Large intestine (tissue), 3 donors: ENCODE measurements around the gene D2HGDH. TPM values are rescaled to one million over a fixed set of nuclear protein-coding genes. Genes with fewer than 3 reads are reported as not detected.
A peak's percentile ranks its signal among the peaks of the same experiment; 100 is the strongest.
"Not testable (repeated sequence)": the region's sequence is repeated elsewhere in the genome, so short reads cannot be mapped to it uniquely, and the experiment has no call there.

Source experiments
- DNase-seq, 2 donors: peaks; one replicate each; pipeline versions ENCODE4 v3.0.0 to v3.0.0-alpha.2; 2013
- H3K27ac ChIP-seq: one replicate; pipeline ENCODE4 v1.5.1; 2013; ENCODE audit warnings: low read length
- H3K27me3 ChIP-seq: 2 replicates; pipeline ENCODE4 v1.6.1; 2013; ENCODE audit warnings: low read length; ENCODE audit not compliant: control insufficient read depth, insufficient read depth
- H3K36me3 ChIP-seq: 2 replicates; pipeline ENCODE4 v1.6.1; 2013; ENCODE audit warnings: low read length; ENCODE audit not compliant: control insufficient read depth, insufficient read depth
- H3K4me1 ChIP-seq: one replicate; pipeline ENCODE4 v1.6.1; 2013; ENCODE audit warnings: low read length; ENCODE audit not compliant: control insufficient read depth, insufficient read depth
- H3K4me3 ChIP-seq: one replicate; pipeline ENCODE4 v1.5.1; 2013; ENCODE audit warnings: low read length
- H3K9me3 ChIP-seq: one replicate; pipeline ENCODE4 v1.6.1; 2013; ENCODE audit warnings: mild to moderate bottlenecking, low read depth, low read length, moderate library complexity; ENCODE audit not compliant: control insufficient read depth
- WGBS: methylation state at CpG from one replicate; pipeline ENCODE4 v1.1.5; 2013; ENCODE audit warnings: low lambda C conversion rate; ENCODE audit not compliant: insufficient coverage; 5-methylcytosine and 5-hydroxymethylcytosine counted together
- polyA plus RNA-seq: library from polyadenylated mRNA; unstranded; fragments of 120-200 nt; gene quantifications from one replicate; pipeline ENCODE4 v1.2.1, GENCODE V29; 2013

The D2HGDH gene
- polyA plus RNA-seq, 1 donor, result 47.1 TPM

DNA sequence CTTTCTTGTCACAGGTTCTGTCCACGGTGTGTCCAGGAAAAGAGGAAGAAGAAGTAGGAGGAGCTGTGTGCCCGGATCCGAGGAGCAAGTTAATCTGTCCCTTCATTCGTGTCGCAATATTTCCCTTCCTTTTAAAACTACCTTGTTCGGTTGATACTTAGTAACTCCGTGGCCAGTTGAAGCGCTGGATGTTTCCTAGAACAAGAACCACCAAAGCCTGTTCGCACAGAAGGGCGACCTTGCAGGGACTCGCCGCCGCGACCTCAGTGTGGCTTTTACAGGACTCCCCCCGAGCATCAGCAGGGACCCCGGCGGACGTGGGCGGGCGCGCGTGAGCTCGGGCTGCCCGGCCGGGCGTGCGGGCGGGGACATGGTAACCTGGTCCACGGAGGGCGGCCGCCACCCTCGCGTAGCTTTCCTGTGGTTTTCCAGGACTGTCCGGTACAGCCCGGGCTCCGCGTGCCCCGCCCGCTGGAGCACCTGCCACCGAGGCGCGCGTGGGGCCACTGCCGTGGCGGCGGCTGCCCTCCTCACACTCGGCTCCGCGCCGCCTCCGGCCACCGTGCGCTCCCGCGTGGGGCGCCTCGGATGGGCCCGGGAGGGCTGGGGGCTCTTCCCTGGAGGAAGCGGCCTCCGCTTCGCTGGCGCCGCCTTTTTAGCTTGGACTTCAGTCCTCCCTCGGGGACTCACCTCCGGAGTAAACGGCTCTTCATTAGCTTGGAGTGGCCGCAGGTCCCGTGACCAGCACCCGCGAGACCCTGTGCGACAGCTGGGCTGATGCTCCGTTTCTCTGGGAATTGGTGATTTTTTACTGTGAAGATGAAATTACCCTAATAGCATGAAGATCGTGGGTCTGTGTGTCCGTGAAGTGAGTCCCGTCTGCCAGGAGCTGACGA is 9.2 kb upstream of the D2HGDH start:
- no peaks in the 10 kb centered on the region for H3K27me3 ChIP-seq
- H3K27ac ChIP-seq, result no peak overlapping the region
- no peak for DNase-seq
- H3K4me3 ChIP-seq, result no peak overlapping the region
- peaks cover 51% of the 10 kb centered on the region for H3K9me3 ChIP-seq
- WGBS, result no CpG with 5 or more reads among the region's 76 CpGs
- peaks cover 50% of the 10 kb centered on the region for H3K36me3 ChIP-seq
- H3K4me1 ChIP-seq, result no peaks in the 10 kb centered on the region

DNA sequence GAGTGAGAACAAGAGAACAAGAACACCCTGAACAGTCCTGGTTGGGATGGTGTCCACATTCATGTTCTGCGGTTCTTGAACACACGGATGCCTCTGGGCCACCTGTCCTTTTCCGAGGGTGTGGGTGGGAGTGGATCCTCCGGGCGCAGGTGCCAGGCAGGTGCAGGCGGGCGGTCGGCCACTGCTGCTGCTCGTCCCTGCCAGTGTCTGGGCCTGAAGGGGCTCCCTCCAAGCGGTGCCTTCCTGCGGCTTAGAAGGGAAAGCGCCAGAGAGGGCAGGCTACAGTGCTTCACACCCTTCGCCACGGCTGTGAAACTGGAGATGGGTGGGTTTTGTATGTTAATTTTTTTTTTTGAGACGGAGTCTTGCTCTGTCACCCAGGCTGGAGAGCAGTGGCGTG is 8.0 kb upstream of the D2HGDH start:
- peaks cover 37% of the 10 kb centered on the region for H3K36me3 ChIP-seq

DNA sequence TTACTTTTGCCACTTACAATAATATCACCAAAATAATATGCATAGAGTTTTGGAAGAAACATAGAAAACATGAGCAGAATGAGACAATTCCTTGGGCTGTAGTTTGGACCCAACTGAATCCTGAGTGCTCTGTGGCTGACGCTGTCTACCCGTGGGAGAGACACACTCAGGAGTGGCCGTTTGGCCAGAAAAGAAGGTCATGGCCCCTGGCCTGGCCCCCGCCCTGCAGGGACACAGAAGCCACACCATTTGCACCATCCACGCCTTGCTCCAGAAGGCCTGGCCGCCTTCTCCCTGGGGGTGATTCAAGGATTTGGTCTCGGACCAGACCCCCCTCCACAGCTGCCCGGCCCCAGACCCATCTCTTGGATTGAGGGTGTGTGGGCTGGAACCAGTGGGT is 6.4 kb upstream of the D2HGDH start:
- no peak for DNase-seq
- WGBS, result no CpG with 5 or more reads among the region's 8 CpGs
- H3K4me3 ChIP-seq, result no peak overlapping the region
- no peaks in the 10 kb centered on the region for H3K4me1 ChIP-seq
- H3K36me3 ChIP-seq, result peaks cover 22% of the 10 kb centered on the region
- peaks cover 26% of the 10 kb centered on the region for H3K9me3 ChIP-seq
- no peaks in the 10 kb centered on the region for H3K27me3 ChIP-seq
- no peak overlapping the region for H3K27ac ChIP-seq

More for the DNA sequence above, 8.0 kb upstream of the D2HGDH start:
- Histone ChIP-seq H3K27ac (no peak overlapping the region), H3K4me3 (no peak overlapping the region), H3K27me3 (no peaks in the 10 kb centered on the region), H3K4me1 (no peaks in the 10 kb centered on the region), H3K9me3 (peaks cover 40% of the 10 kb centered on the region)
- no CpG with 5 or more reads among the region's 16 CpGs for WGBS
- no peak for DNase-seq

DNA sequence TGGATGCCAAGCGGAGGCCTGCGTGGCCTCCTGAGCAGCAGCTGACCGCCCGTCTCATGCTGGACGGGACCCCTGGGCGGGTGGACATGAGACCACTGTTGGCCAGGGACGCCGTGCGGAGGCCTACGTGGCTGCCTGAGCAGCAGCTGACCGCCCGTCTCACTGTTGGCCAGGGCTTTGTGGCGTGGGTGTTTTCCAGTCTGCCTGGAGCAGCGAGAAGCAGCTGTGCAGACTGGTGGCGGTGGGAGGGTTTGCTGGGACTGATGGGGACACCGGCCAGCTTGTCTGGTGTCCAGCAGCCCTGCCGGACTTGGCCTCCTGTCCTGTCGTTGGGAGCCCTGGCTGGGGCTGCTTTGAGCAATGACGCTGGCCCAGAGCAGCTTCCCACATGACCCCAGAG is 5.8 kb upstream of the D2HGDH start:
- Histone ChIP-seq H3K4me1 (no peaks in the 10 kb centered on the region), H3K27me3 (no peaks in the 10 kb centered on the region), H3K36me3 (peaks cover 16% of the 10 kb centered on the region), H3K27ac (no peak overlapping the region), H3K9me3 (peaks cover 20% of the 10 kb centered on the region), H3K4me3 (no peak overlapping the region)
- no CpG with 5 or more reads among the region's 19 CpGs for WGBS
- no peak for DNase-seq

DNA sequence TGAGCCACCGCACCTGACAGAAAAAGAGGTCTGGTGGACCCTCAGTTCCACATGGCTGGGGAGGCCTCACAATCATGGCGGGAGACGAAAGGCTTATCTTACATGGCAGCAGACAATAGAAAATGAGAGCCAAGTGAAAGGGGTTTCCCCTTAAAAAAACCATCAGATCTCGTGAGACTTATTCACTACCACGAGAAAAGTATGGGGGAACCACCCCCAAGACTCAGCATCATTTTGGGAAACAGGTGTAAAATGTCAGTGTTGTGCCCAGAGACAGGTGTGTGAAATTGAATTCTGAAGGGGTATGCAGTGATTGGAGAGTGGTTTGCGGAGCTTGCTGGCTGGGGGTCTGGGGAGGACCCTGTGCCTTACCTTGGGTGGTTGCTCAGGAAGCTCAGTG is 4.6 kb upstream of the D2HGDH start:
- no peaks in the 10 kb centered on the region for H3K27me3 ChIP-seq
- peaks cover 7% of the 10 kb centered on the region for H3K9me3 ChIP-seq
- no peak for DNase-seq
- no peak overlapping the region for H3K4me3 ChIP-seq
- peaks cover 3% of the 10 kb centered on the region for H3K4me1 ChIP-seq
- H3K36me3 ChIP-seq, result peaks cover 4% of the 10 kb centered on the region
- no peak overlapping the region for H3K27ac ChIP-seq
- no CpG with 5 or more reads among the region's 6 CpGs for WGBS

DNA sequence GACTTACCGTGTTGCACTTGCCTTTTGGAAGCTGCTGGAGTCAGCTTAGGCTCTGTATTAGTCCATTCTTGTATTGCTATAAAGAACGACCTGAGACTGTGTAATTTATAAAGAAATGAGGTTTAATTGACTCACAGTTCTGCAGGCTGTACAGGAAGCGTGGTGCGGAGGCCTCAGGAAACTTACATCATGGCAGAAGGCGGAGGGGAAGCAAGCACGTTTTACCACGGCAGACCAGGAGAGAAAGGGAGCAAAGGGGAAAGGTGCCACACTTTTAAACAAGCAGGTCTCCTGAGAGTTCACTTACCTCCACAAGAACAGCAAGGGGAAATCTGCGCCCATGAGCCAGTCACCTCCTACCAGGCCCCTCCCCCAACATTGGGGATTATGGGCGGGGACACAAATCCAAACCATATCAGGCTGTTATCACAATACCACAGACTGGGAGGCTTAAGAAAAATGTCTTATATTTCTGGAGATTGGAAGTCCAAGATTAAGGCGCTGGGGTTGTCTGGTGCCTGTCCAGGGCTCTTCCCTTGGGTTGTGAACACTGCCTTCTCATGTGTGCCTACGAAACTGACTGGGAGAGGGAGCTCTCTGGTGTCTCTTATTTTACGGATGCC is 3.6 kb upstream of the D2HGDH start:
- H3K36me3 ChIP-seq, result peaks cover 2% of the 10 kb centered on the region

DNA sequence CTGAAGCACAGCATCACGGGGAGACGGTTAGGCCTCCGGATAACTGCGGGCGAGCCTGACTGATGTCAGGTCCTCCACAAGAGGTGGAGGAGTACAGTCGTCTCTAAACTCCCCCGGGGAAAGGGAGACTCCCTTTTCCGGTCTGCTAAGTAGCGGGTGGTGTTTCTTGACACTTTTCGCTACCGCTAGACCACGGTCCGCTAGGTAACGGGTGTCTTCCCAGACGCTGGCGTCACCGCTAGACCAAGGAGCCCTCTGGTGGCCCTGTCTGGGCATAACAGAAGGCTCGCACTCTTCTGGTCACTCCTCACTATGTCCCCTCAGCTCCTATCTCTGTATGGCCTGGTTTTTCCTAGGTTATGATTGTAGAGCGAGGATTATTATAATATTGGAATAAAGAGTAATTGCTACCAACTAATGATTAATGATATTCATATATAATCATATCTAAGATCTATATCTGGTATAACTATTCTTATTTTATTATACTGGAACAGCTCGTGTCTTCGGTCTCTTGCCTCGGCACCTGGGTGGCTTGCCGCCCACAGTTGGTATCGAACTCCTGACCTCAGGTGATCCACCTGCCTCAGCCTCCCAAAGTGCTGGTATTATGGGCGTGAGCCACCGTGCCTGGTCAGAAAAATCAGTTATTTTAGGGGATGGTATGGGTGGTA is 1.8 kb upstream of the D2HGDH start:
- WGBS, result no CpG with 5 or more reads among the region's 26 CpGs
- not testable (repeated sequence) for H3K4me3 ChIP-seq, H3K4me1 ChIP-seq, H3K27me3 ChIP-seq, DNase-seq, H3K9me3 ChIP-seq, H3K36me3 ChIP-seq, H3K27ac ChIP-seq

More for the DNA sequence above, 3.6 kb upstream of the D2HGDH start:
- H3K4me1 ChIP-seq, result peaks cover 5% of the 10 kb centered on the region
- DNase-seq, result no peak
- H3K9me3 ChIP-seq, result peaks cover 2% of the 10 kb centered on the region
- no peak overlapping the region for H3K27ac ChIP-seq
- no CpG with 5 or more reads among the region's 12 CpGs for WGBS
- H3K27me3 ChIP-seq, result no peaks in the 10 kb centered on the region
- H3K4me3 ChIP-seq, result no peak overlapping the region

DNA sequence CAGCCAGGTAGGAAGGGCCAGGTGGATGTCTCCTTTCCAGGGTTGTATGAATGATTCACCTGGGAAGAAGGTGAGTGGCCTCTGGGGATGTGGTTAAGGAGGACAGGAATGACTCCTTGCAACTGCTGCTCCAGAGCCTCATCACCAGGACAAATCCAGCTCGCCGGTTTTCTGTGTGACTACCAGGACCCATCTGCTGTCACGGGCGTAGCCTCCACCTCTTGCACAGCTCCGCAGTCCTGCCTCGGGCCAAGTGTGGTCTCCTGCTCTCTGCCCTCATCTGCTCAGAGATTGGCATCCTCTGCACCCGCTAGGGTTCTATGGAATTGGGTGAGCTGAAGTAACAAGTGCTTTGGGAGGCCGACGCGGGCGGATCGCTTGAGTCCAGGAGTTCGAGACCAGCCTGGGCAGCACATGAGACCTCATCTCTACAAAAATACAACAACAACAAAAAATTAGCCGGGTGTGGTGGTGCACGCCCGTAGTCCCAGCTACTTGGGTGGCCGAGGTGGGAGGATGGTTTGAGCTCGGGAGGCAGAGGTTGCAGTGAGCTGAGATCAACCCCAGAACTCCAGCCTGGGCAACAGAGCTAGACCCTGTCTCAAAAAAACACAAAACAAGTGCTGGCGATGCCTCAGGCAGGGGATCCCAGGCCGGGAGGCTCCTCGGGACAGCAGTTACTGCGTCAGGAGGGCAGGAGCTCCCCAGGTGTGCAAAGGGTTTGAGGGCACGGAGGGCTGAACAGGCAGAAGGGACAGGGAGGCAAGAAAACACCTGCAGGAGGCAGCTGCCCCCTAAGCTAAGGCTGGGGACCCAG is 831 bp upstream of the D2HGDH start:
- Histone ChIP-seq H3K4me3 (peak overlapping the region; percentile 35), H3K27me3 (no peaks in the 10 kb centered on the region), H3K36me3 (peaks cover 3% of the 10 kb centered on the region), H3K4me1 (peaks cover 5% of the 10 kb centered on the region), H3K9me3 (no peaks in the 10 kb centered on the region), H3K27ac (no peak overlapping the region)
- no CpG with 5 or more reads among the region's 23 CpGs for WGBS
- DNase-seq, result no peak

DNA sequence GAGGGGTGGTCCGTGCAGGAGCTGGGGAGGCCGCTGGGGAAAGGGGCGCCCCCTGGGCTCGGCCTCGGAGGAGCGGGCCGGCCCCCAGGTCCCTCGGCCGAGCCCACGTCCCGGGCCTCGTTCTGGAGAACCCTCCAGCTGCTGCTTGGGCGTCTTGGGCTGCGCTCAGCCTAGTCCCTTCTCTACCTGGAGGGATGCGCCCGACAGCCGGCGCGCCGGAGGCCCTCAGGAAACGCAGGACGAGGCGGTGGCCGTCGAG is 293 bp upstream of the D2HGDH start:
- DNase-seq, result no peak
- Histone ChIP-seq H3K4me1 (peaks cover 5% of the 10 kb centered on the region), H3K27me3 (no peaks in the 10 kb centered on the region), H3K9me3 (no peaks in the 10 kb centered on the region), H3K4me3 (peak overlapping the region; percentile 35), H3K36me3 (peaks cover 3% of the 10 kb centered on the region), H3K27ac (peak overlapping the region; percentile 31)
- WGBS, result no CpG with 5 or more reads among the region's 25 CpGs

DNA sequence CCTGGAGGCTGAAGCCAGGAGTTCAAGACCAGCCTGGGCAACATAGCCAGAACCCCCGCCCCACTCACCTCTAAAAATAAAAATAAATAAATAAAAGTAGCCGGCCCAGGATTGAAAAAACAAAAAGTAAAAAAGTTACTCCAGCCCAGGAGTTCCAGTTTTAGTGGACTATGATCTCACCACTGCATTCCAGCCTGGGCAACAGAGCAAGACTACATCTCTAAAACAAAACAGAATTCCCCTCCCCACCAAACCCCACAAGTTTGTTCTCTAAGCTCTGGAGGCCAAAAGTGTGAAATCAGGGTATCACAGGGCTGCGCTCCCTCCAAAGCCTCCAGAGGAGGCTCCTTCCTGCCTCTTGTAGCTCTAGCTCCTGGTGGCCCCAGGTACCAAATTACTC is 1.7 kb downstream of the D2HGDH start:
- H3K36me3 ChIP-seq, result peaks cover 7% of the 10 kb centered on the region
- DNase-seq, result no peak
- peaks cover 5% of the 10 kb centered on the region for H3K4me1 ChIP-seq
- no peaks in the 10 kb centered on the region for H3K9me3 ChIP-seq
- no peak overlapping the region for H3K27ac ChIP-seq
- H3K27me3 ChIP-seq, result no peaks in the 10 kb centered on the region
- no peak overlapping the region for H3K4me3 ChIP-seq
- WGBS, result 33% methylated on average over 1 of the region's 3 CpGs
